ENCODE data around the gene RIC3.

Gene RIC3

GRCh38 chr11:8199676-8200075 lies 30.9 kb upstream of the RIC3 start:
- no peak for ATAC-seq
- no peak for TF ChIP-seq CSRNP3 (CRISPR knock-in tag; IDR thresholded peaks at IDR 0.05)
- no peak for TF ChIP-seq SNAI2 (CRISPR knock-in tag; IDR thresholded peaks at IDR 0.05)
- TF ChIP-seq ZFP3 (CRISPR knock-in tag; IDR thresholded peaks at IDR 0.05) = no peak
- TF ChIP-seq ISL1 (CRISPR knock-in tag; IDR thresholded peaks at IDR 0.05) = no peak
- TF ChIP-seq TSHZ2 (CRISPR knock-in tag; IDR thresholded peaks at IDR 0.05) = no peak
- no peak for TF ChIP-seq ZFP30 (CRISPR knock-in tag; IDR thresholded peaks at IDR 0.05)
- TF ChIP-seq TOX (CRISPR knock-in tag; IDR thresholded peaks at IDR 0.05; ENCODE audit: borderline replicate concordance) = no peak
- TF ChIP-seq ARNTL (CRISPR knock-in tag; IDR thresholded peaks at IDR 0.05; ENCODE audit: borderline replicate concordance, low read depth) = no peak
- no peak for TF ChIP-seq GLIS3 (CRISPR knock-in tag; IDR thresholded peaks at IDR 0.05)
- TF ChIP-seq PPARA (CRISPR knock-in tag; IDR thresholded peaks at IDR 0.05; ENCODE audit: borderline replicate concordance) = no peak
- TF ChIP-seq ZNF8 (CRISPR knock-in tag; IDR thresholded peaks at IDR 0.05) = no peak
- TF ChIP-seq CSDC2 (CRISPR knock-in tag; IDR thresholded peaks at IDR 0.05) = no peak
- no peak for TF ChIP-seq ZNF70 (CRISPR knock-in tag; IDR thresholded peaks at IDR 0.05)

DNA sequence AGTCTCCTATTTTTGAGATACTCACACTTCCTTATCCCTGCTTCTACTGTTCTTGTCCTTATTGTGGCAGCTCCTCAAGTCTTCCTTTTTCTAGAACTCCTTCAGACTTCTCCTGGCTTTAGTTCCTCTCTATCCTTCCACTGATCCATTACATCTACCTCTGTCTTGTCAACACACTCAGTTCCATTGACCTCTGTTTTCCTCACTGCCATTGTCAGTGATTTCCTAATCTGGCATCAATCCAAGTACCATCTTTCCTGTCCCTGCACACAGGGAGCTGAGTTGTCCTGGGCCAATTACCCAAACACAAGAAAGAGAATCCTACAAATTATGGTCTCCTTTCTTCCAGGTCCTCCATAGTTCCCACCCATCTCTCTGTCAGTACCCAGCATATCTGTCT lies 27.9 kb upstream of the RIC3 start:
- TF ChIP-seq ESRRG (CRISPR knock-in tag; IDR thresholded peaks at IDR 0.05) (no peak), ZNF565 (CRISPR knock-in tag; conservative IDR thresholded peaks at IDR 0.05; ENCODE audit: low read depth) (no peak), SNAI2 (CRISPR knock-in tag; IDR thresholded peaks at IDR 0.05) (no peak), CREB5 (CRISPR knock-in tag; IDR thresholded peaks at IDR 0.05; ENCODE audit: low read depth) (no peak), GLIS3 (CRISPR knock-in tag; IDR thresholded peaks at IDR 0.05) (no peak), CSRNP3 (CRISPR knock-in tag; IDR thresholded peaks at IDR 0.05) (no peak), TCF4 (CRISPR knock-in tag; IDR thresholded peaks at IDR 0.05; ENCODE audit: borderline replicate concordance) (no peak), CSDC2 (CRISPR knock-in tag; IDR thresholded peaks at IDR 0.05) (no peak), TOX (CRISPR knock-in tag; IDR thresholded peaks at IDR 0.05; ENCODE audit: borderline replicate concordance) (no peak), RARB (CRISPR knock-in tag; IDR thresholded peaks at IDR 0.05) (no peak), ZNF70 (CRISPR knock-in tag; IDR thresholded peaks at IDR 0.05) (no peak), ZNF8 (CRISPR knock-in tag; IDR thresholded peaks at IDR 0.05) (no peak), TSHZ2 (CRISPR knock-in tag; IDR thresholded peaks at IDR 0.05) (no peak), POU6F1 (CRISPR knock-in tag; IDR thresholded peaks at IDR 0.05; ENCODE audit: borderline replicate concordance, low read depth) (no peak), BACH2 (CRISPR knock-in tag; IDR thresholded peaks at IDR 0.05; ENCODE audit: borderline replicate concordance) (no peak), ISL1 (CRISPR knock-in tag; IDR thresholded peaks at IDR 0.05) (no peak)
- TF ChIP-seq, protein P1, sequence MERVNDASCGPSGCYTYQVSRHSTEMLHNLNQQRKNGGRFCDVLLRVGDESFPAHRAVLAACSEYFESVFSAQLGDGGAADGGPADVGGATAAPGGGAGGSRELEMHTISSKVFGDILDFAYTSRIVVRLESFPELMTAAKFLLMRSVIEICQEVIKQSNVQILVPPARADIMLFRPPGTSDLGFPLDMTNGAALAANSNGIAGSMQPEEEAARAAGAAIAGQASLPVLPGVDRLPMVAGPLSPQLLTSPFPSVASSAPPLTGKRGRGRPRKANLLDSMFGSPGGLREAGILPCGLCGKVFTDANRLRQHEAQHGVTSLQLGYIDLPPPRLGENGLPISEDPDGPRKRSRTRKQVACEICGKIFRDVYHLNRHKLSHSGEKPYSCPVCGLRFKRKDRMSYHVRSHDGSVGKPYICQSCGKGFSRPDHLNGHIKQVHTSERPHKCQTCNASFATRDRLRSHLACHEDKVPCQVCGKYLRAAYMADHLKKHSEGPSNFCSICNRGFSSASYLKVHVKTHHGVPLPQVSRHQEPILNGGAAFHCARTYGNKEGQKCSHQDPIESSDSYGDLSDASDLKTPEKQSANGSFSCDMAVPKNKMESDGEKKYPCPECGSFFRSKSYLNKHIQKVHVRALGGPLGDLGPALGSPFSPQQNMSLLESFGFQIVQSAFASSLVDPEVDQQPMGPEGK (CRISPR knock-in tag; IDR thresholded peaks at IDR 0.05; ENCODE audit: borderline replicate concordance) = no peak
- ATAC-seq = no peak
